GM21515 (cell line): ENCODE data around the gene CACNA1D.
"Not testable (repeated sequence)": the region's sequence is repeated elsewhere in the genome, so short reads cannot be mapped to it uniquely, and the experiment has no call there.

ENCODE experiments used
- ATAC-seq: cut with Tn5 transposase; IDR thresholded peaks from one replicate; pipeline ENCODE4 v1.9.1; 2021; ENCODE audit not compliant: unreplicated experiment

Gene CACNA1D

DNA sequence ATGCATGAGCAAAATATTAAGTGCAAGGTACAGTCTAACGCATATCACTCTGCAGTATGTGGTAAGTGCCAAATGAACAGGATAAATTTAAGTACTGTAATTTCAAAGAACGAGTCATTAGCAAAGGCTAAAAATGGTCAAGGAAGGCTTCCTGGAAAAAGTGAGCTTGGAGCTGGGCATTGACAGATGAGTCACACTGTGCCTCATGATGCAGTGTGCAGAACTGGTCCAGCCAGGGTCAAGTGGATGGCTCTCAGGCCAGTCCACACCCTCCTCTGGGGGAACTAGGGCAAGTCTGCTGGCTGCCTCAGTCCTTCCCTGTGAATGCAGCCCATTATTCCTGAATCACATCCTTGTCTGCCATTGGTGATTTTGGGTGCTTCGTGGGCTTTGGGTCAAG lies 76.3 kb downstream of the CACNA1D start:
- no peak for ATAC-seq

DNA sequence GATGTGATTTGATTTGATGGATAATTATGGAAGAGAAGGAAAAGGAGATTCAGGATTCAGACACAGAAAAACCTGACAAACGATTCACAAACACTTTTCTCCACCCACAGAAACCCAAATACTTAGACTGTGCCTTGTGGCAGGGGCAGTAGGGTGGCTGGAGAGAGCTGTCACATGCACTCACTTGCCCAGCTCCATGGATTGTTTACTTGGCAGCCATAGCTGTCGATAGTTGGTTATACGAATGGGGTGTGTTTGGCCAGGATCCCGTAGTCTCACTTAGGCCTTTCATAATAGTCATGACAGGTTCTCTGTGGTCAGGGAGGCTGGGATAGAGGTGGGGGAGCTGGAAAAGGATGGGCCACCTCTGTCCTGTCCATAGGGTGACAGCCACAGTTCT lies 76.9 kb downstream of the CACNA1D start:
- no peak for ATAC-seq

DNA sequence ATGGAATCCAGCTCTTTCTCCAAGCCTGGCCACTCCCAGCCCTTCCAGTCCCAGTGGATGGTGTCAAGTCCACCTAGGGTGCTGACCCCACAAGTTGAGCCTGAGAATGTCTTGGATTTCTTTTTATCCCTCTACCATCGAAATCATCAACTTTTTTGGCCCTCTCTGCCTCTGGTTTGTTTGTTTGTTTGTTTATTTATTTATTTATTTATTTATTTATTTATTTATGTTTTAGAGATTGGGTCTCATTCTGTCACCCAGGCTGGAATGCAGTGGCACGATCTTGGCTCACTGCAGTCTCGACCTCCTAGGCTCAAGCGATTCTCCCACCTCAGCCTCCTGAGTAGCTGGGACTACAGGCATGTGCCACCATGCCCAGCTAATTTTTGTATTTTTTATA lies 77.8 kb downstream of the CACNA1D start:
- ATAC-seq: not testable (repeated sequence)

- ATAC-seq: no peak
Observed at GRCh38 chr3:53577506-53577905, 83.1 kb downstream of the CACNA1D start.

DNA sequence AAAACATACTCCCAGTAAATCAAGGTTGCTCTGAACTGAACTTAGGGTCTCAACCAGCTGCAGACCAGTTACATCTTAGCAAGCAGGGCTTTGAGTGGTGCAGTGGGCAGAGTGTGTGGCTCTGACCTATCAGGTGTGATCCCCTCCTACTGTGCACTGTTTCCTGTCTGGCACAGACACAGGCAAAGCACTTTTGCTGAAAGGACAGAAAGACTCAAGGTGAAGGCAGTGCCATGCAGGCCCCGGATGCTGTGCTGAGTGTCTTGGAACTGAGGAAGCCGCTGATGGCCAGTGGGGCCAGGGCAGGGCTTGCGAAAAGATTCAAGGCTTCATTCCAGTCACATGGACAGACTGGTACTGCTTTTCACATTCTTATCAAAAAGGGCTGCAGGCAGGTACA lies 85.2 kb downstream of the CACNA1D start:
- no peak for ATAC-seq

DNA sequence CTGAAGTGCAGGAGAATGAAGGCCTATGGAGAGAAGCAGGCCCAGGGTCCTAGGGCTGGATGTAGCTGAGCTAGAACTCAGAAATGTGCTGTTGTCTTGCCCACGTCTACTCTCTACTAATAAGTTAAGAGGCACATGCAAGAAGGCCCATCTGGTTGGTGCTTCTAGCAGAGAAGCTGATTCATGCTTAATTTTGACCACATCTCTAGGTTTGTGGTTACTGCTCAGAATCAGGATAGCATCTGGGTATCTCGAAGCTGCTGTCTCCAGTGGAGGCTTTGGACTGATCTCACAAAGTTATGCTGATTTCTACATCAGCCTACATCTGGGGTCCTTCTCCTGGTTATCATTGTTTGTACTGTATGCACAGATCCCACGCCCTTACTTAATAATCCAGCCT lies 87.3 kb downstream of the CACNA1D start:
- no peak for ATAC-seq

DNA sequence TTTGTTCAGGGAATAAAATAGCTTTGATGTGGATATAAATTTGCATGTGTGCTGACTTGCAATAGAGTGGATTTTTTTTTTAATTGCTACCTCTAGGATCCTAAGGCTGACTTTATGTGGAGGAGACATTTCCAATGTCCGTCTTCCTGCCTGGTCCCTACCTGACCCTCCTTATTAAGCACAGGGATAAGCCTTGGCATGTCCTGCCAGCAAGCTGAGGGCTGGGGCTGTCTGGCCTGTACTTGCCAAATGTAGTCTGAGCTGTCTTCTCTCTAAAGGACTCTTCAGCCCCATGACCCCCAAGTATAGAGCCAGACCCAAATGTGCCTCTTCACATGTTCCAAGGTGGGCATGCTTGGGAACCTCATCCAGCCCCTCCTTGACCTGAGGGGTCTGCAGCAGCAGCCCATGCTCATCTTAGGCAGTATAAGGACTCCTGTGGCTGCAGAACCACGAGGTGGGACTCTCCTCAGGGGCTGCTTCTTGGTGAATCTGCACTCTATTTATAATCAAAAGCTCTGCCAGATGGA lies 88.8 kb downstream of the CACNA1D start:
- ATAC-seq: no peak

DNA sequence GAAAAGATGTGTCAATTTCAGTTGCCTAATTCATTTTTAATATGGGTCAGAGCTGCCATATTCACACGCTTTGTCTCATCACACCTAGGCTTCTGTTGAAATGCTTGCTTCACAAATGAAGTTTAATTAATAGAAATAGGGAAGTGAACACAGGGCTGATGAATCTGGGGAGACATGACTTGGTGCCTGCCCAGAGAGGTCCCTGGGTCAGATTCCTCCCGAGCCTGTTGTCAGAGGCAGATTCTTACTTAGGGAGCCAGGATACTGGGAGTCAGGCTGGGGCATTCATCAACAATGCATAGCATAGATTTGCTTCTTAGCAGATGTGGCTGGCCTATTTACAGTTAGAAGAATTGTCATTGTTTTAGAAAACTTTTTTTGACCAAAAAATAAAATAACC lies 90.6 kb downstream of the CACNA1D start:
- ATAC-seq: no peak

DNA sequence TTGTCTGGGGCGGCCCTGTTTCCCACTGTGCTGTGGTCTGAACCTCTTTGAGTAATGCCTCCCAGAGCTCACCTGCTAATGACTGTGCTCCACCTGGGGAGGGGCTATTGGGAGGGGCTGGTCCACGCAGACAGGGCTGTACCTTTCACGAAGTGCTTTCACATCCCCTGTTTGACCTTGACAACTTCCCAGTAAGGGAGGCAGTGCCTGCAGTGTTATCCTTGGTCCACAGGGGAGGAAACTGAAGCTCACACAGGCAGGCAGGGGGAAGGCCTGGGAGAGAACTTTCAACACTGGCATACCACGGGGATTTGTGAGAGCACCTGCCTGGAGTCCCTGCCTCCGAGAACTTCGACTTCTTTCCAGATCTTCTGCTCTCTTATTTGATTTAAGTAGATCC lies 91.2 kb downstream of the CACNA1D start:
- ATAC-seq: no peak

- no peak for ATAC-seq
Observed at GRCh38 chr3:53588122-53588521, 93.7 kb downstream of the CACNA1D start.

GRCh38 chr3:53589201-53589600 lies 94.8 kb downstream of the CACNA1D start:
- no peak for ATAC-seq

- no peak for ATAC-seq
Observed at GRCh38 chr3:53589806-53590205, 95.4 kb downstream of the CACNA1D start.

- ATAC-seq: no peak
Observed at GRCh38 chr3:53590606-53591005, 96.2 kb downstream of the CACNA1D start.

DNA sequence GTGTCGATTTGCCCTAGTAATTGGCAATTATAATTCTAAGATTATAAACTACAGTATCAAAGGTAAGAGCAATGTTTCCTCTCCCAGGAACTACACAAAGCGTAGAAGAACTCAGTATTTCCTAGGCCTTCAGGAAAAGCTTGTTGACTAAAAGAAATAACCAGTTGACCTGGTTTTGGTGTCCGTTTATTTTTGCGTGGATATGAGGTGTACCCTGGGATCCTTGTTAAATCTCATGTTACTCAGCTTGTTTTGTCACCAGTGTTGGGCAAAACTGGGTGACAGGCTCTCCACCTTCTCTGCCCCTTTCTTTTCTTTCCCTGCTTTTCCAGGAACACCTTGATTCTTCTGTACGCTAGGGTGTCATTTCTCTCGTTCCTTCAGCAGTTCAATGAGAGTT lies 97.2 kb downstream of the CACNA1D start:
- ATAC-seq: no peak

- no peak for ATAC-seq
Observed at GRCh38 chr3:53592862-53593261, 98.5 kb downstream of the CACNA1D start.

- ATAC-seq: no peak
Observed at GRCh38 chr3:53593611-53594010, 99.2 kb downstream of the CACNA1D start.

DNA sequence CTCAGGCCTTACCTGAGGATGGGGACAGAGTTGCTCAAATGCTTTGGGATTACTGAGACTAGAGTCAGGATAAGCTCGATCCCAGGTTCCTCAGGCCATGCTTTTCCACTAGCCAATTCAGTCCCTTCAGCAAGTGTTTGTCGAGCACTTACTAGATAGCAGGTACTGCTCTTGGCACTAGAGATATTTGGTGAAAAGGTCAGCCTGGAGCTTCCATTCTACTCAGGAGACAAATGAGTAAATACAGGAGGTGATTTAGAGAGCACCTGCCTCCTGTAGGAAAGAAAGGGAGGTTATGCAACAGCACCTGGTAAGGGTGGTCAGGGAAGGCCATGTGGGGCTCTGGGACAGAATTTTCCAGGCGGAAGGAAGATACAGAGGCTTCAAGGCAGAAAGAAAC lies 99.9 kb downstream of the CACNA1D start:
- no peak for ATAC-seq

GRCh38 chr3:53595660-53596059 lies 101.2 kb downstream of the CACNA1D start:
- no peak for ATAC-seq

- no peak for ATAC-seq
Observed at GRCh38 chr3:53597136-53597915, 102.9 kb downstream of the CACNA1D start.

DNA sequence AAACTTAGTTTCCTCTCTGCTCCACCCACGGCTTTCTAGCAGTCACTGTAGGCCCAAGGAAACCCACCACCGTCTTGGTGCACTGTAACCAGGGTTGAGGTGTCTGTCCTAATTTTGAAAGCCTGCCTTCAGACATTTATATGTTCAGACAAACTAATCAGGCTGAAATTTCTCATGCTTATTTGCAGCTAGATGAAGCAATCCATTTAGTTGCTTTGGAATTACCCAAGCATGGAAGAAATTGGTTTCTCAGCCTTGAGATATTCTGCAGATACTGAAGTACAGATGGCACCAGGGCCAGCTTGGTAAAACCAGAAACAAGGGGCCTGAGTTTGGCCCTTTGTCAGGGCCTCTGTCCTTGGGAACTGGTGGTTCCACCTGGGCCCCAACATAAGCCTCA lies 105.4 kb downstream of the CACNA1D start:
- no peak for ATAC-seq

GRCh38 chr3:53602866-53603265 lies 108.5 kb downstream of the CACNA1D start:
- ATAC-seq: no peak

- ATAC-seq: no peak
Observed at GRCh38 chr3:53604232-53604631, 109.8 kb downstream of the CACNA1D start.

- ATAC-seq: no peak
Observed at GRCh38 chr3:53606793-53607192, 112.4 kb downstream of the CACNA1D start.
